Body of pancreas (tissue), 4 donors: ENCODE measurements around the gene ARHGEF7.

Source experiments
- POLR2A ChIP-seq, 3 donors: fragments of 450-650 bp; IDR thresholded peaks; one replicate each; pipeline ENCODE4 v1.6.1; 2016; ENCODE audit warnings: antibody characterized with exemption in 3 of 3, mild to moderate bottlenecking in 2 of 3
- TF ChIP-seq, protein P1 (sequence below), 7 experiments: fragments of 450-650 bp in 4 of 7; fragments of 200-600 bp in 3 of 7; sonication (generic) in 3 of 7; IDR thresholded peaks; one replicate each; pipeline ENCODE4 v1.5.1; 2016 to 2019; ENCODE audit warnings: antibody characterized with exemption in 7 of 7

DNA sequence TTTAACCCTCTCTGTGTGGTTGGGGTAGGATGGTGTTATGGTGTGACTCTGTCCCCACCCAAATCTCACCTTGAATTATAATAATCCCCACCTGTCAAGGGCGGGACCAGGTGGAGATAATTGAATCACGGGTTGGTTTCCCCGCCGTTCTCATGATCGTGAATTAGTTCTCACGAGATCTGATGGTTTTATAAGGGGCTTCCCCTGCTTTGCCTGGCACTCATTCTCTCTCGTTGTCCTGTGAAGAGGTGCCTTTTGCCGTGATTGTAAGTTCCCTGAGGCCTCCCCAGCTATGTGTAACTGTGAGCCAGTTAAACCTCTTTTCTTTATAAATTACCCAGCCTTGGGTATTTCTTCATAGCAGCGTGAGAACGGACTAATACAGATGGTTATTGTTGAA, 68.8 kb downstream of the ARHGEF7 start:
- TF ChIP-seq, protein P1, sequence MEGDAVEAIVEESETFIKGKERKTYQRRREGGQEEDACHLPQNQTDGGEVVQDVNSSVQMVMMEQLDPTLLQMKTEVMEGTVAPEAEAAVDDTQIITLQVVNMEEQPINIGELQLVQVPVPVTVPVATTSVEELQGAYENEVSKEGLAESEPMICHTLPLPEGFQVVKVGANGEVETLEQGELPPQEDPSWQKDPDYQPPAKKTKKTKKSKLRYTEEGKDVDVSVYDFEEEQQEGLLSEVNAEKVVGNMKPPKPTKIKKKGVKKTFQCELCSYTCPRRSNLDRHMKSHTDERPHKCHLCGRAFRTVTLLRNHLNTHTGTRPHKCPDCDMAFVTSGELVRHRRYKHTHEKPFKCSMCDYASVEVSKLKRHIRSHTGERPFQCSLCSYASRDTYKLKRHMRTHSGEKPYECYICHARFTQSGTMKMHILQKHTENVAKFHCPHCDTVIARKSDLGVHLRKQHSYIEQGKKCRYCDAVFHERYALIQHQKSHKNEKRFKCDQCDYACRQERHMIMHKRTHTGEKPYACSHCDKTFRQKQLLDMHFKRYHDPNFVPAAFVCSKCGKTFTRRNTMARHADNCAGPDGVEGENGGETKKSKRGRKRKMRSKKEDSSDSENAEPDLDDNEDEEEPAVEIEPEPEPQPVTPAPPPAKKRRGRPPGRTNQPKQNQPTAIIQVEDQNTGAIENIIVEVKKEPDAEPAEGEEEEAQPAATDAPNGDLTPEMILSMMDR (IDR thresholded peaks at IDR 0.05) = no peak
- no peak for TF ChIP-seq POLR2A (IDR thresholded peaks at IDR 0.05)
